ENCODE results near the gene ARHGAP35.
"Not testable (repeated sequence)": the region's sequence is repeated elsewhere in the genome, so short reads cannot be mapped to it uniquely, and the experiment has no call there.

The ARHGAP35 gene

DNA sequence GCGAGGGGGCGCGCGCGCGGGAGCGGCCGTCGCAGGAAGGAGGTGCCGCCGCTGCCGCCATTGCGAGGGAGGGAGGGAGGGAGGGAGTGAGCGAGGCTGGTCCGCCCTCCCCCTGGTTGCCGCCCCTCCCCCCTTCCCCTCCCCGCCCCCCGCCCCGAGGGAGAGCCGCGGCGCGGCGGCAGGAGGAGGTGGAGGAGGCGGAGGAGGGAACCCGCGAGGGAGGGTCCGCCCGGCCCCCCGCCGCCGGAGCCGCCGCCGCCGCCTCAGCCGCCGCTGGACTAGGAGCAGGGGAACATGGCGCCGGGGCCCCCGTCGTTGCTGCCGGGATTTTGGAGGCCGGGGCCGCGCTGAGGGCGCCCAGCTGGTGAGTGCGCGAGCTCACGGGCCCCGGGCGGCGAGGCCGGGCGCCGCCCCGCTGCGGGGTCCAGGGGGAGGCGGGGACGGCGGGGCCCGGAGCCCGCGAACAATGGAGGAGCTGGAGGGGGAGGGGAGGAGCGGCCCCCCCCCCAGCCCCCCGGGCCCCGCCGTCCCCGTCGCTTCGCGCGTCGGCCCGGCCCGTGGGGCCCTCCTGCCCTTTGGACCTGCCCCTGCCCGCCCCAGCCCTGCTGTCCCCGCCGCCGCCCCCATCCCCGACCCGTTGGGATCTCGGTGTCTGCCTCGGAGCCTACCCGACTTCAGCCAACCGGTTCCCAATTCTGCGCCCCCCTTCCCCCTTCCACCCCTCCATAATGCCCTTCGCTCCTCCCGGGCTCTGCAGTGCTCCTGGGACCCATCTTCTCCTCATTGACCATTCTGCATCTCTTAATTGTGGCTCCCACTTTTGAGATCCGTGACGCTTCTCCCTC is at the start of gene ARHGAP35:
TSS of gene ARHGAP35 (plus strand) at position 152 of the 845 bp plus-strand sequence. CDS start 57,679 bp downstream, outside the sequence.
- H3K27ac ChIP-seq (ENCODE audit: low read depth, low read length) = peak within 1 kb of the TSS; percentile 94
- peaks cover 27% of the 10 kb centered on the region for H3K4me1 ChIP-seq (ENCODE audit: control insufficient read depth, insufficient read depth, low read length, unreplicated experiment)
- peak within 1 kb of the TSS; percentile 25 for H2AFZ ChIP-seq (ENCODE audit: low read length, unreplicated experiment)
- H3K27me3 ChIP-seq (ENCODE audit: insufficient read depth, low read length) = no peaks in the 10 kb centered on the region
- H3K36me3 ChIP-seq (ENCODE audit: insufficient read depth, low read length) = no peaks in the 10 kb centered on the region
- H3K79me2 ChIP-seq (ENCODE audit: control insufficient read depth, insufficient read depth, low read length, unreplicated experiment) = peaks cover 48% of the 10 kb centered on the region
- H3K4me3 ChIP-seq (ENCODE audit: low read depth, low read length) = peak within 1 kb of the TSS; percentile 82

DNA sequence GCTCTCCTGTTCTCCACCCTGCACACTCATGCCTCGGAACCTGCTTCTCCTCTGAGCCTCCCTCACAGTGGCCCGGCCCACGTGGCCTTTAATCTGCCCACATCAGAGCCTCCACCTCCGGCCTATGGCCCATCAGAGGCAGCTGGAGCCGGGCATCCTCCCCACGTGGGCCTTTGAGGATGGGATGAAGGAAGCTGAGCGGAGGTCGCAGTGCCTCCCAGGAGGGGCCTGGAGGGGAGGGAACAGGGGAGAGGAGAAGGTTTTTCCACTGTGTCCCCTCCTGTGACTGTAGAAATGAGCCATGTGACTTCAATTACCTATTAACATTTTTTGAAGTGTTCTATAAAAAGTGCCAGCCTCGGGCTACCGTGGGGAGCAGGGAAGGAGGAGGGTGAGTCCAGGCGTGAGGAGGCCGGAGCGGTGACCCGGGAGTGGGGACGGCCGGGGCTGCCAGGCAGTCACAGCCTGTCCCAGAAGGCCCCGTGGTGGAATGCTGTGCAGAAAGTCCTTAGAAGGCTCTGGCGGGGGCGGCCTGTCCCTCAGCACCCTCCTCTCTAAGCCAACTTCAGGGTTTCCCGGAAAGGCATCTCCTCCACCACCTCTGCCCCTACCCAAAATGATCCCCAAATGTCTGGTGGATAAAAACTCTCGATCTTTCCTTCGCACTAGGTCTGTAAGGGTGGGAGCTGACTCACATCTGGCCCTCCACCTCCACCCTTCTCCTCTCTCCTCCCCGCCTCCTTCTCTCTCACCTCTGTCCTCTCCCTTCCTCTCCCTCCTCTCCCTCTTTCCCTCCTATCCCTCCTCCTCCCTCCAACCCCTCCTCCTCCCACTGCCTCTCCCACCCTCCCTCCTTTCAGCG is 47.6 kb upstream of the ARHGAP35 start:
- Histone ChIP-seq H3K79me2 (ENCODE audit: control insufficient read depth, insufficient read depth, low read length, unreplicated experiment) (no peaks in the 10 kb centered on the region), H2AFZ (ENCODE audit: low read length, unreplicated experiment) (no peak overlapping the region), H3K27ac (ENCODE audit: low read depth, low read length) (no peak overlapping the region; the same call in 1 of the 2 replicates), H3K27me3 (ENCODE audit: insufficient read depth, low read length) (no peaks in the 10 kb centered on the region), H3K36me3 (ENCODE audit: insufficient read depth, low read length) (no peaks in the 10 kb centered on the region), H3K4me1 (ENCODE audit: control insufficient read depth, insufficient read depth, low read length, unreplicated experiment) (peaks cover 5% of the 10 kb centered on the region), H3K4me3 (ENCODE audit: low read depth, low read length) (no peak overlapping the region)

DNA sequence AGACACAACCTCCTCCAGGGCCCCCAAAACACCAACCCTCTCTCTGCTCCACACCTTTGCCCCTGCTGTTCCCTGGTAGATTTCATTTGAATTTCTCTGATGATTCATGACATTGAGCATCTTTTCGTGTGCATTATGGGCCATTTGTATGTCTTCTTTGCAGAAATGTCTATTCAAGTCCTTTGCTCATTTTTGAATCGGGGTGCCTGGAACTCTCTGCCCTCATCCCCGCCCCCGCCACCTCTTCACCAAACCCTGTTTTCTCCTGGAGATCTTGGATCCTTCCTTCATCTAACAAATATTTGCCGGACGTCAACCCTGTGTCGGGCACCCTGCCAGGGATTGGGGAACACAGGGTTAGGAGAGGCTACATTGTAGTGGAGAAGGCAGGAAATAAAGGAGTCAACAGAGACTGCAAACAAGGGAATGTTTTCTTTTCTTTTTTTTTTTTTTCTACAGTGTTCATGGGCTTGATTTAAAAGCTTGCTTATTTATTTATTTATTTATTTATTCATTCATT is 46.9 kb upstream of the ARHGAP35 start:
- Histone ChIP-seq H3K27me3 (ENCODE audit: insufficient read depth, low read length) (no peaks in the 10 kb centered on the region), H3K79me2 (ENCODE audit: control insufficient read depth, insufficient read depth, low read length, unreplicated experiment) (no peaks in the 10 kb centered on the region), H3K4me3 (ENCODE audit: low read depth, low read length) (no peak overlapping the region), H3K36me3 (ENCODE audit: insufficient read depth, low read length) (no peaks in the 10 kb centered on the region), H2AFZ (ENCODE audit: low read length, unreplicated experiment) (peak overlapping the region; percentile 53), H3K4me1 (ENCODE audit: control insufficient read depth, insufficient read depth, low read length, unreplicated experiment) (peaks cover 5% of the 10 kb centered on the region), H3K27ac (ENCODE audit: low read depth, low read length) (no peak overlapping the region; the same call in 1 of the 2 replicates)

DNA sequence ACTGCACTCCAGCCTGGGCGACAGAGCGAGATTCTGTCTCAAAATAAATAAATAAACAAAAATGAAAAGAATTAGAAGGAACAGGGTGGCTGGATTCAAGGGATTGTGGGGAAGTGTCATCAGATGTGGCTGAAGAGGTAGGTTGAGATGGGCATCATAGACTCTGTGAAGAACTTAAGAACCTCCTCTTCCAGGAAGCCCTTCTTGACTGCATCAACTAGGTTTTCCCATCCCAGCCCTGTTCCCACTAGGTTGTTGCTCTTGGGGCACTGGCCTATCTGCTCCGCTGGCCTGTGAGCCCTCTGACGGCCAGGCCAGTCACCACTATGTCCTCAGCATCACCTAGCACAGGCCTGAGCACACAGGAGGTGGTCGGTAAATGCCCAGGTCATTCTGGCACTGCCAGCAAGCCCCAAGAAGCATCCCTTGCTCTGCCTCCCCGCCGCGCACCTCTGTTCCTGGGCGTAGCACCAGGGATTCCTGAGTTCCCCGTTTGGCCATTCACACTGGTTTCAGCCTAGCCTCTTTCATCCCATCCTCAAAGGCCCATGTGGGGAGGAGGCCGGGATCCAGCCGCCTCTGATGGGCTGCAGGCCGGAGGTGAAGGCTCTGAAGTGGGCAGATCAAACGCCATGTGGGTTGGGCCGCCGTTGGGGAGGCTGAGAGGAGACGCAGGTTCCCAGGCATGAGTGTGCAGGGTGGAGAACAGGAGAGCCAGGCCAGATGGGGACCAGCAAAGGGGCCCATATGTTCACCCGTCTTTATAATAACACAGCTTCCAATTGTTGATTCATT is 44.8 kb upstream of the ARHGAP35 start:
- no peak overlapping the region for H3K27ac ChIP-seq (ENCODE audit: low read depth, low read length)
- H3K27me3 ChIP-seq (ENCODE audit: insufficient read depth, low read length) = no peaks in the 10 kb centered on the region
- H2AFZ ChIP-seq (ENCODE audit: low read length, unreplicated experiment) = no peak overlapping the region
- H3K79me2 ChIP-seq (ENCODE audit: control insufficient read depth, insufficient read depth, low read length, unreplicated experiment) = no peaks in the 10 kb centered on the region
- H3K4me3 ChIP-seq (ENCODE audit: low read depth, low read length) = no peak overlapping the region
- peaks cover 5% of the 10 kb centered on the region for H3K4me1 ChIP-seq (ENCODE audit: control insufficient read depth, insufficient read depth, low read length, unreplicated experiment)
- H3K36me3 ChIP-seq (ENCODE audit: insufficient read depth, low read length) = no peaks in the 10 kb centered on the region

DNA sequence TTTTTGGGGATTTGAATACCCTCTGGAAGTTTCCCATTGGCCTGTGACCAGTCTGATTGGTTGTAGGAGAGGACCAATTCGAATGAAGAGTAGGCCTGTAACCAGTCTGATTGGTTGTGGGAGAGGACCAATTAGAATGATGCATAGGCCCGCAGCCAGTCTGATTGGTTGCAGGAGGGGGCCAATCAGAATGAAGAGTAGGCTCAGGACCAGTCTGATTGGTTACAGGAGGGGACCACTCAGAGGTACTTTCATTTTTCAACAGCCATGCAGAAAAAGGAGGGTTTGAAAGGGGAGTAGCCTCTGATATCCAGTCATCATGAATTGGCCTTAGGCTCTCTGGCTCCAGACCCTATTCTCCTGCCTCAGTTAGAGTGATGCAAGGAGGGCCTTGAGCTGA is 42.0 kb upstream of the ARHGAP35 start:
- H3K36me3 ChIP-seq (ENCODE audit: insufficient read depth, low read length) = no peaks in the 10 kb centered on the region
- no peaks in the 10 kb centered on the region for H3K27me3 ChIP-seq (ENCODE audit: insufficient read depth, low read length)
- H3K79me2 ChIP-seq (ENCODE audit: control insufficient read depth, insufficient read depth, low read length, unreplicated experiment) = no peaks in the 10 kb centered on the region
- H3K27ac ChIP-seq (ENCODE audit: low read depth, low read length) = no peak overlapping the region
- H2AFZ ChIP-seq (ENCODE audit: low read length, unreplicated experiment) = no peak overlapping the region
- peaks cover 2% of the 10 kb centered on the region for H3K4me1 ChIP-seq (ENCODE audit: control insufficient read depth, insufficient read depth, low read length, unreplicated experiment)
- no peak overlapping the region for H3K4me3 ChIP-seq (ENCODE audit: low read depth, low read length)

DNA sequence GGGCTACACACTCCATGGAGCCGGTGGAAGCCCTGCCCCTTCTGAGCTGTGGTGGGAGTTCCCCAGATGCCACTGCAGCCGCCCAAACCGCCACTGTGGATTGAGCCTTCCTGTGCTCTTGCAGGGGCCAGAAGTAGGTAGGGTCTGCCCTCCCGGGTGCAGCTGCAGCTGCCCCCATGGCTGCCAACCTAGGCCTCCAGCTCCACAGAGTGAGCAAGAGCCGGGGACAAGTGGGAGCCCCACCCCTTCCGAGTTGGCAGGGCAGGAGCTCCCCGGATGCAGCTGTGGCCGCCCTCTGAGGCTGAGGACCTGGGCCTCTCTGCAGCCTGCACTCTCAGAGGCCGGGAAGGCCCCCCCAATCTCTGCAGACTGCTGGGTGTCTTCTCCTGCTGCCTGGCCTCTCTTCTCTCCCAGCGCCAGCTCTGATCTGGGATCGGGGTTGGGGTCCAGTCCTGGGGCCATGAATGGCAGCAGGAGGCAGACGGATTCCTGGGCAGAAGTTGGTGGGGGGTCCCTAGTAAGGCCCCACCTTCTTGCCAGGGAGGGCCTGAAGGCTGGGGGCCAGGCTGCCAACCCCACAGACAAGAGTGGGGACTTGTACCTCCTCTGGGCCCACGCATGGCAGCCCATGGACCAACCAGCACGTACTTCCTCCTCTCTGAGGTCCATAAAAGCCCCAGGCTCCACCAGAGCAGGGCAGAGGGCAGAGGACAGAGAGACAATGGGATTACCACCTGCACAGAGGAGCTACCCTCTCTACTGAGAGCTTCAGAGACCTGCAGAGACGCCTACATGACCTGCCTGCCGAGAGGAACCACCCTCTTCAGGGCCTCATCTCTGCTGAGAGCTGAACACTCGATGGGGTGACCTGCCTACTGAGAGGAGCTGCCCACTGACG is 39.0 kb upstream of the ARHGAP35 start:
- Histone ChIP-seq H3K79me2 (ENCODE audit: control insufficient read depth, insufficient read depth, low read length, unreplicated experiment) (no peaks in the 10 kb centered on the region), H3K27ac (ENCODE audit: low read depth, low read length) (no peak overlapping the region), H3K4me1 (ENCODE audit: control insufficient read depth, insufficient read depth, low read length, unreplicated experiment) (no peaks in the 10 kb centered on the region), H3K36me3 (ENCODE audit: insufficient read depth, low read length) (no peaks in the 10 kb centered on the region), H3K4me3 (ENCODE audit: low read depth, low read length) (no peak overlapping the region), H3K27me3 (ENCODE audit: insufficient read depth, low read length) (no peaks in the 10 kb centered on the region), H2AFZ (ENCODE audit: low read length, unreplicated experiment) (no peak overlapping the region)

DNA sequence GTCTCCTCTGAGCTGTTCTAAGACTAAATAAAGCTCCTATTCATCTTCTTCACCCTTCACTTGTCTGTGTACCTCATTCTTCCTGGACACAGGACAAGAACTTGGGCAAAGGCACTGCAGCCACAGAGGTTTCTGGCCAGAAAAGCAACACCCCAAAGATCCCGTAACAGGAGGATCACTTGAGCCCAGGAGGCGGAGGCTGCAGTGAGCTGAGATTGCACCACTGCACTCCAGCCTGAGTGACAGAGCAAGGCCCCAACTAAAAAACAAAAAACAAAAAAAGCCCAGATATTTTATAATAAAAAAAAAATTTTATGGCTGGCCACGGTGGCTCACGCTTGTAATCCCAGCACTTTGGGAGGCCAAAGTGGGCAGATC is 38.4 kb upstream of the ARHGAP35 start:
- H3K4me1 ChIP-seq (ENCODE audit: control insufficient read depth, insufficient read depth, low read length, unreplicated experiment); H3K79me2 ChIP-seq (ENCODE audit: control insufficient read depth, insufficient read depth, low read length, unreplicated experiment); H3K27ac ChIP-seq (ENCODE audit: low read depth, low read length); H3K27me3 ChIP-seq (ENCODE audit: insufficient read depth, low read length); H3K4me3 ChIP-seq (ENCODE audit: low read depth, low read length); H2AFZ ChIP-seq (ENCODE audit: low read length, unreplicated experiment); H3K36me3 ChIP-seq (ENCODE audit: insufficient read depth, low read length): not testable (repeated sequence)

DNA sequence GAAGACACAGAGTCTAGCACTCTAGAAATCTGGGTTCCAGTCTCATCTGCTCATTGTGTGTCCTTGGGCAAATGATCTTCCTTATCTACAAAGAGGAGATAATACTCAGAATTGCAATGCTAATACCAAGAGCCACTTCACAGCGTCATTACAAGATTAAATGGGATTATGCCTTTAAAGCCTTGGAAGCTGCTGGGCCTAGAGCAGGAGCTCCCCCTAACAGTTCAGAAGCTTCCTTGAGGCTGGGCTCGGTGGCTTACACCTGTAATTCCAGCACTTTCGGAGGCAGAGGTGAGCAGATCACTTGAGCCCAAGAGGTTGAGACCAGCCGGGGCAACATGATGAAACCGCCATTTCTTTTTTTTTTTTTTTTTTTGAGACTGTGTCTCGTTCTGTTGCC is 37.7 kb upstream of the ARHGAP35 start:
- Histone ChIP-seq H3K79me2 (ENCODE audit: control insufficient read depth, insufficient read depth, low read length, unreplicated experiment) (no peaks in the 10 kb centered on the region), H3K36me3 (ENCODE audit: insufficient read depth, low read length) (no peaks in the 10 kb centered on the region), H2AFZ (ENCODE audit: low read length, unreplicated experiment) (no peak overlapping the region), H3K27ac (ENCODE audit: low read depth, low read length) (no peak overlapping the region), H3K27me3 (ENCODE audit: insufficient read depth, low read length) (no peaks in the 10 kb centered on the region), H3K4me3 (ENCODE audit: low read depth, low read length) (no peak overlapping the region), H3K4me1 (ENCODE audit: control insufficient read depth, insufficient read depth, low read length, unreplicated experiment) (no peaks in the 10 kb centered on the region)

DNA sequence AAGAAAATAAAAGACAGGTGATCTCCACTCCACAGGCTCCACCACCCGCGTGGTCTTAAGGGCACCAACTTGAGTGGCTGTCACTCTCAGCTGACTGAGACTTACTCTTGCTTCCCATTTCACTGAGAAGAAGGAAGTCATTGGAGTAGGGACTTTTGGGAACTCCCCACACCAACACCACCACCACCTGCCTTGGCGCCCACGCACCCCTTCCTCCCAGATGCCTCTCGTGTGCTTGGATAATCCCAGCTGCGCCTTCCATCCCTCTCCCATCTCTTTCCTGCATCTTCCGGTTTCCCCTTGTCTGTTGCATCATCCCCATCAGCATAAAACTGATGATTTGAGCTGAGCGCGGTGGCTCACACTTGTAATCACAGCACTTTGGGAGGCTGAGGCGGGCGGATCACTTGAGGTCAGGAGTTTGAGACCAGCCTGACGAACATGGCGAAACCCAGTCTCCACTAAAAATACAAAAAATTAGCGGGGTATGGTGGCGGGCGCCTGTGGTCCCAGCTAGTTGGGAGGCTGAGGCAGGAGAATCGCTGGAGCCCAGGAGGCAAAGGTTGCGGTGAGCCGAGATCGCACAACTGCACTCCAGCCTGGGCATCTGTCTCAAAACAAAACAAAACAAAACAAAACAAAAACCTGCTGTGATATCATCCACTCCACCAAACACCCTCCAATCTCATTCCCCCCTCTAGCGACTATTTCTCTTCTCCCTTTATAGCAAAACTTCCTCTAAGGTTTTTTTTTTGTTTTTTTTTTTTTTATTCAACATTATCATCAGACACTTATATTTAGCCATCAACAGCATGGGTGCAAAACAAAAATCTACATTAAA is 35.7 kb upstream of the ARHGAP35 start:
- Histone ChIP-seq H3K4me1 (ENCODE audit: control insufficient read depth, insufficient read depth, low read length, unreplicated experiment) (no peaks in the 10 kb centered on the region), H3K4me3 (ENCODE audit: low read depth, low read length) (no peak overlapping the region), H2AFZ (ENCODE audit: low read length, unreplicated experiment) (no peak overlapping the region), H3K79me2 (ENCODE audit: control insufficient read depth, insufficient read depth, low read length, unreplicated experiment) (no peaks in the 10 kb centered on the region), H3K27me3 (ENCODE audit: insufficient read depth, low read length) (no peaks in the 10 kb centered on the region), H3K27ac (ENCODE audit: low read depth, low read length) (no peak overlapping the region), H3K36me3 (ENCODE audit: insufficient read depth, low read length) (no peaks in the 10 kb centered on the region)

Data from ACC112 (cell line).